GM03348 (cell line): ENCODE results near the gene DOCK9.
A peak's percentile ranks its signal among the peaks of the same experiment; 100 is the strongest.

Source experiments
- DNase-seq: peaks from one replicate; pipeline ENCODE4 v3.0.0; 2012; ENCODE audit warnings: low spot score

Gene DOCK9

DNA sequence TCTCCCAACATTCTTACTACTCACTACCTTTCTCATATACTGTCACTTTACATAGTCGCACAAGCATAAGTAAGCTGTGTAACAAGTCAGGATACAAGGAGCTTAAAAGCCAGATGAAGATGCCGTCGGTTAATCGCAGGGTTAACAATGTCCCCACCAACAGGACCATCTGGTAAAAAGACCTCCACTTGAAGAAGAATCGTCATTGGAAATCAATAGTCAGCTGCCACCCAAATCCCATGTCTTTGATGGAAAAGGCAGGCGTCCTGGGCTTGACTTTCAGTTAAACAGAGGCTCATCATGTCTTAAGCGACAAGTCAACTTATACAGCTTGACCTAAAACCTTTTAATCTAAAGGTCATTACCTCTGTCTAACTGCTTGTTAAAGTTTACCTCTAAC, 27.2 kb downstream of the DOCK9 start:
- DNase-seq: no peak

DNA sequence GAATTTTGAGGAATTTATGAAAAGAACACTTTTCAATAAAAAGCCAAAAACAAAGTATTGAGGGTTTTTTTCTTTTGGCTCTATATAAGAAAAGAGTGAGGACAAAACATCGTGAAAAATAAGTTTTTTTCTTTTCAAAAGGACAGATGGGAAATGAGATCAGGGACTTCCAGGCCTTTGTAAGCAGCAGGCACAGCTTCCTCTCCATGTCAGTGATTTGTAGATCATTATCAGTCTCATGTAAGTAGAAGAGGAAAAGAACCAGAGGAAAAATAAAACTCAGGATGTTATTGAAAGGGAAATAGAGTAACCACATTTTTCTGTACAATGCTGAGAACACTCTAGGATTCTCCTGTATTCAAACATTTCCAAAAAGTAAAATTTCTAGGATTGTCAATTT, 29.9 kb downstream of the DOCK9 start:
- no peak for DNase-seq

DNA sequence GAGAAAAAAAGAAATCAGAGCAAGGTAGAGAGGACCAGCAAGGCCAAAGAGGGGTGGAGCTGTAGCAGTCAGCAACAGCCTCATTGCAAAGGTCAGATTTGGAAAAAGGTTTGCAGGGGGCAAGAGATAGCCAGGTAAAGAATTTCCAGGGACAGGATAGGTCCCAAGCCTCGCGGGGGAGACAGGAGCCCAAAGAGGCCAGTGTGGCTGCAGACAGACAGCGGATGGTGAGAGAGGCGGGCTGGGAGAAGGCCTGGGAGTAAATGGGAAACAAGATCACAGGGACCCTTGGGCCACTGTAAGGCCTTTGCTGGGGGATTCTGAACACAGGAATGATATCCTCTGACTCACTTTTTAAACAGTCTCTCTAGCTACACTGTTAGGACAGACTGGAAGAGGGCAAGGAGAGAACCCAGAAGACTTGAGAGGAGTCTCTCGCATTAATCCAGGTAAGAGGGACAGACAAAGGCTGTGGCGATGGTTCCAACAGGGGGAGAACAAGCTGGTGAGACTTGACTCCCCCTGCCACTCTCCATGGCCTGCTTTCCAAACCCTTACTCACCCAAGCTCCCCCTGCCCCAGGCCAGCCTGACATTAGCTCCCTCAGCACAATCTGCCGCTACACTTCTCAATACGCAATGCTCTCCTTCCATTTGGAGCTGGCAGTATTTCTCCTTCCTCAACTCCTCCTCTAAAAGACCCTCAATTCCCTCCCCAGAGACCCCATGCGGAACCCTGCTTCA, 31.8 kb downstream of the DOCK9 start:
- no peak for DNase-seq

DNA sequence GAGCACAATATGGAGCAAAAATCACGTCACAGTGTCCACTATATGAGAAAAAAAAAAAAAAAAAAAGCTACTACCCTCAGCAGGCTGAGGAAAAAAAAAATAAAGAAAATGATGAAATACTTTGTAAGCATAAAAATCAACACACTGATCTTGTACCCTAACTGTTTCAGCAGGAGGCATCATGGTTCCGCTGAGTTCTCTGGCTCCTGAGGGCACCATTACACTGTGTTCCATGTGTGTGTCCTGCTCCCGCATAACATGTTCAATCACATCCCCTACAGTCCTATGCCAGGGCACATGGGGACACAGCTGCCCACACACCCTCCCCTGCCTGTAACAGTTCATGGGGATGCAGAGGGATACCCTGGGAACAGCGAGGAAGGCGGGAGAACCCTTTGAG, 33.5 kb downstream of the DOCK9 start:
- DNase-seq: no peak

DNA sequence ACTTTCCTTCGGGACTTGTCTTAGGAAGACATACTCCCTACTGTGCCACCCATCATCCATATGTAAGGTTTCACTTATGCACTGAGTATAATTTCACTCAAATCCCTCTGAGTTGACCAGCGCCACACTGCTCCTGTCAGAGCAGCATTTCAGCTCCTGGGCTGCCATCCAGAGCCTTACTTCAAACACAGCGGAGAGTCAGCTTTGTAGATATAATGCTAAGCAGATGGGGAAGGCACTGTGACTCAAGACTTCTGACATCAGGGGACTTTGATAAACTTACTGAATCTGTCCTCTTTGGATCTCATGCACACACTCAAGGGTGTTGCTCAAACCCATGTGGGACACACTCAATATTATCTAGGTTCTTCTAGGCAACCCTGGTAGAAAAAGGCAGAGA, 34.9 kb downstream of the DOCK9 start:
- DNase-seq: peak; percentile 33

DNA sequence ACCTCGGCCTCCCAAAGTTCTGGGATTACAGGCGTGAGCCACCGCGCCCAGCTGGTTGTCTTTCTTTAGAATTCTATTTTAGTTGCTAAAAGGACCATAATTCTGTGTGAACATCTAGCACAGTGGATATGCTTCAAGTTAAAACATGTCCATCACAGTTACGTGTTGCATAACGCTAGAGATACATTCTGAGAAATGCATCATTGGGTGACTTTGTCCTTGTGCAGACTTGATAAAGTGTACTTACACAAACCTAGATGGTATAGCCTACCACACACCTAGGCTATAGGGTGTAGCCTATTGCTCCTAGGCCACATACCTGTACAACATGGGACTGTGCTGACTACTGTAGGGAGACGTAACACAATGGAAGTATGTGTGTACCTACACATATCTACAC, 35.4 kb downstream of the DOCK9 start:
- no peak for DNase-seq

DNA sequence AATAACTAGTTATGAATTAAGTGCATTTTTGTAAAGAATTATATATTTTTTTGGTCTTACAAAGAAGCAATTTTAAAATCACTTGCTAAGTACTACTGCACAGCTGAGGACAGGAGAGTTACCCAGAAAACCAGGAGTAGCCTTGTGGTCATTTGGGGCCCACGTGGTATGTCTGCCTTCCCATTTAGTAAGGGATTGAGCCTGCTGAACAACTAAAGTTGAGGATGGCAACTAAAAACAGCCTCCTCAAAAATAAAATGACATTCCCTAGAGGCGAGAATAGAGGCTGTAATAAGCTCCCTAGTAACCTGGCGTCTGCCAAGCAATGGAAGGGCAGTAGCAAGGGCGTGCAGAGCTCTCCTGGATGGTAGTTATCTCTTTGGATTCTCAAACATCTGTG, 36.3 kb downstream of the DOCK9 start:
- DNase-seq: no peak

DNA sequence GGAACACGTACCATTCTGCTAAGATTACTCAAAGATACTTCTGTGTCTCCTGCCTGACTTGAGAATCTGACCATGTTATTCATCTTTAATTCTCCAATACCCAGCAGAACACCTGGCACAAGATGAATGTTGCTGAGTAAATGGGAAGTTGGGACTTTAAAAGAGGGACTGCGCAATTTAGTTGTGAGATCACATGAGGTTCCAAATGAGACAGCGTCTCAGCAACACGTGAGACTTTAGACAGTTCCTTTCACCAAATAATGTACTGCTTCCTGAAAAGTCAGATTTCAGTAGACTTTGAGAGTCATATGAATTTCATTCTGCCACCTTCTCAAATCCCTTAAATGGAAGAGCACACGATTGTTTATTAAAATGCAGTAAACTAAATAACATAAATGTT, 36.7 kb downstream of the DOCK9 start:
- no peak for DNase-seq

DNA sequence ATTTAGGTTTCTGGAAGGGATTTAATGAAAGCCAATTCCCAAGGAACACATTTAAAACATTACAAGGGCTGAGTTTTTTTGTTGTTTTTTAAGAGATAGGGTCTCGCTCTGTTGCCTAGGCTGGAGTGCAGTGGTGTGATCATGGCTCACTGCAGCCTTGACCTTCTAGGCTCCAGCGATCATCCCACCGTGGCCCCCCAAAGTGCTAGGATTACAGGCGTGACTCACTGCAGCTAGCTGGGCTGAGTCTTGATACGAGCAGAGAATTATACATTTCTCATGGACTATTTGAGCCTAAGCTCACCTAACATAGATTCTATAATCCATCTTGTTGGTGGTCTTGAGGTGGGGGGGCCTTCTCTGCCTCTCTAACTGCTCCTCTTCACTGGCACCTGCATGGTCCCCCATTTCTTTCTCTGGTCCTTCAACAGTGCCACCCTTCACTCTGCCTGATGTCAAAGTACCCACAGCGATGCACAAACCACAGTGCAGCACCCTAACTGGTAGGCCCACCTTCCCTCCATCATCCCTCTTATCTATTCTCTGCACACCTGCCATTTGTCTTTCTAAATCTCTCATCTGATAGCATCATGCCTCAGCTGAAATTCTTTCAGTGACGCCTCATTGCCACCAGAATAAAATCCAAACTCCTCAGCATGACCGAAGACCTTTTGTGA, 37.4 kb downstream of the DOCK9 start:
- DNase-seq: no peak

DNA sequence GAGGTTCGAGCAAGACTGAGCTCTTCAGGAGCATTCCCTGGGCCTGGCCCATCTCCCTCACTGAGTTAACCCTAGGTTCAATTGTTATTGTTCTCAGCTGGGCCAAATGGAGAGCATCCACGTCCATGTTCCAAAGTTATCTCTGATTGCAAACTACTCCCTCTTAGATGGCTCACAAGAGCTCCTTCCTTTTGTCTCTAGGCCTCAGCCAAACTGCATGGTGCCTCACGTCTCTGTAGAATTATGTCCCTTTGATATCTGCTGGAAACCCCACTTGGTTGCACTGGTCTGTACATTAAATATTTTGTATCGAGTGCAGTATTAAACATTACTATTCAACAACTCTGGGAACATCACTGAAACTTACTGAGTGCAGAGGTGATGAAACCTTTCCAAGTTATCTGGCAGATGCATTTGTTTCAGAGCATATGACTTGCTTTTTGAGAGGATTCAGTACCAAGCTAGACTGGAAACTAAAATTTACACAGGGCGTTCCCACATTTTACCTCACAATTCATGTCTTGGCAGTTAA, 38.1 kb downstream of the DOCK9 start:
- DNase-seq: no peak

DNA sequence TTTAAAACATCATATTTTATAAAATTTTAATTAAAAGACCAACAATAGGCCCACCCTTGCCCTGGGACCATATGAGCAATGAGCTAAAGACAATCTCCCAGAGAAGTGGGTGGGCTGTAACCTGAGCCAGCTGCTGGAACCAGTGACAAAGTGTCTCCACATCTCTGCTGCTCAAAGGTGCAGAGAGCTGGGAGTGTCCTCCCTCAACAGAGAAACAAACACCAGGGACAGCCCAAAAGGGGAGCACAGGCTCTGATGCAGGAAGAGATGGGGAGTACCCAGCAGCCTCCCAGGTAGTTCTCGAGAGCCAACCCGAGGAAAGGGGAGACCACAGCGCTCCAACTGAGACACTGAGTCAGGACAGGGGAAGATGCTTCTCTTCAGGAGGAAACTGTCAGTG, 39.1 kb downstream of the DOCK9 start:
- no peak for DNase-seq

DNA sequence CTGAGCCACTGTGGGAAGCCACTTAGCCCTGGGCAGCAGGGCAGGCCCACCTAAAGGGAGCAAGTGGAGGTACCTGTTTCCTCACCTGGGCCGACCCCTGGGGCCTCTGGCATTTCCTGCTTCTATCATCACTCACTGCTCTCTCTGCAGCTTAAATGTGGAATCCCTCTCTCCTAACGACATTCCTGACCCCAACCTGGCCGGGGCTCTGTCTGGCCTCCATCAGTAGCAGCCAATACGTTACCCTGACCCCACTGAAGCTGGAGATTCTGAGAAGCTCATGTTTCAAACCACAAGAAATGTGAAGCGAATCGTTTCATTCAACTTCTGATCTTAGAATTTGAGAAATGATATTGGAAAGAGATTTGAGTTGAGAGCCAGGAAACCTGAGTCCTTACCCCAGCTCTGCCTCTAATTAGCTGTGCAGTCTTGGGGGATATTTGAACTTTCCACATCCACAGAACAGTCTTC, 39.9 kb downstream of the DOCK9 start:
- no peak for DNase-seq

DNA sequence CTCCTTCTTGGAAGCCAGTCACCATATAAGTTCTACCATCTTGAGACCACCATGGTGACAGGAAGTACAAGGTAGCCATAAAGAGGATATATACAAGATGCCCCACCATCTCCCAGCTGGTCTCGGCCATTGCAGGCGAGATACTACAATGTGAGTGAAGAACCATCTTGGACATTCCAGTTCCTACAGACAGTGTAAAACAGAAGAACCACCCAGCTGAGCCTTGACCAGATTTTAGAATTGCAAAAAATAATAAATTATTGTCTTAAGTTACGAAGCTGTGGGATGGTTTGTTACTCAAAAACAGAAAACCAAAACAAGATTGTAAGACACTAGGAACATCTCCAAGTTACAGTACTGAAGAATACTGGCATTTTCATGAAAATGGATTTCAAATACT, 43.6 kb downstream of the DOCK9 start:
- DNase-seq: no peak

DNA sequence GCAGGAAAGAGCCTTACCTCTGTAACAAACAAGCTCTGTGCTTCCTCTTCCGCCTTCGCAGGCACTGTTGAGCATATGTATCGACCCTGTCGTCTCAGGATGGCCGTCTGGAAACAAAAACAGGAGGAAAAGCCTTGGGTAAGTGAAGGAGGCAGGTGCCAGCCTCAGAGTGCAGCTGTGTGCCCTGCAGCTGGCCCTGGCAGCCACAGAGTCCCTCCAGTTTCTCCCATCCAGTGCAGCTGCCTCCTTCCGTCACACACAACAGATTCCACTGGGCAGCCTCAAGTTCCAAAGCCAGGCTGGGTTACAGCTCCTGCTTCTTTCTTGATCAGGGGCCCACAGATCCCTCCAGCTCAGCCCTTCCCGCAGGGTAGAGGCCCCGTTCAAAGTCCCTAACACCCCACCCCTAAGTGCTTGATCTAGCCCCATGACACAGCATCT, 47.7 kb downstream of the DOCK9 start:
- no peak for DNase-seq

DNA sequence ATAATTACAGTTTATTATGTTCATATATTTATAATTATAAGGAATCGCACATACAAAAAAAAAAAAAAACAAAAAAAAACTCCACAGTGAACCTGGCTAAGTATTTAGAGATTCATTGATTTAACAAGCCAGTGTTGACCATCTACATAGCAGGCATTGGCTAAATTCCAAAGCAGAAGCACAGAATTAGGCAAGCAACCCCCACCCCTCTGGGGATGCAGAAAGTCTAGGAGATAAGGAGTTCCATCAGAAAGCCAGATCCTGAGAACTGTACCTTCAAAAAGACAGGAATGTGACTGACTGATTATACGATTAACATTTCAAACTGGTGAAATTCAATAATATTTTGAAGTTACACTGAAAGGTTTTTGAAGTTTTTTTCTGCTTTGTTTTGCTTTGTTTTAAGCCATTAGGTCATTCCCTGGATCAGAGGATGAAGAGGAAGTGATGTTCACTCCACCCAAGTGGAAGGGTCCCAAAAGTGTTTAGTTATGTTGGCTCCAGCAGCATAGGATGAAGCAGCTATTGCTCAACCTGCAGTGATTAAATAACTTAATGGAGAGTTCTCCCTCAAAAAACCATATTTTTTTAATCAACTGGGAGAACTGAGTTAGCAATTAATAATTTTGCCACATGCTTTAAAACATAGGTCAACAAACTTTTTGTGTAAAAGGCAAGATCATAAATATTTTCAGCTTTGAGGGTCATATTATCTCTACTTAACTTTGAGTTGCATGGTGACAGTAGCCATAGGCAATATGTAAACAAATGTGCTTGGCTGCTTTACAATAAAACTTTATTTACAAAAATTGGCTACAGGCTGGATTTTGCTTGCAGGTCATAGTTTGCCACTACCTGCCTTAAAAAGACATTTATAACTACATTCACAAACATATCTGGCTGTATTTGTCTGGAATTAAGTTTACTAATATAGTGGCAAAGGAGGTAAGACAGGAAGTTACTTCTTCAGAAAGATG, 49.6 kb downstream of the DOCK9 start:
- peak; percentile 81 for DNase-seq

DNA sequence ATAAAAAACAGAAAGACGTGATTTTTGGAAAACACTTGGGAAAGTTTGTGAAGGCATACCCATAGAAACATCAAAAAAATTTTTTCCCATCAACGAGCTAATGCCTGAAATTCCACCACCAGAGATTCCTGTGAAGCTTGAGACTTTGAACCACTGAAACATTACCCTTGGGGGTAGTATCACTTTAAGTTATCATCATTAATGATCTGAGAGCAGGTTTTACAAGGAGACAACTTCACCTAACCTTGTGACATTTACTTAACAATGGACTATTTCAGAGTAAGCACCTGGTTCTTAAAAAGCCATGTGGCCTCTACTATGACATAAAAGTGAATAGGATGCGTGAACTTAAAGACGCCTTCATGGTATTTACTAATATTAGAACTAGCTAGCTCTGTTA, 51.9 kb downstream of the DOCK9 start:
- DNase-seq: no peak

DNA sequence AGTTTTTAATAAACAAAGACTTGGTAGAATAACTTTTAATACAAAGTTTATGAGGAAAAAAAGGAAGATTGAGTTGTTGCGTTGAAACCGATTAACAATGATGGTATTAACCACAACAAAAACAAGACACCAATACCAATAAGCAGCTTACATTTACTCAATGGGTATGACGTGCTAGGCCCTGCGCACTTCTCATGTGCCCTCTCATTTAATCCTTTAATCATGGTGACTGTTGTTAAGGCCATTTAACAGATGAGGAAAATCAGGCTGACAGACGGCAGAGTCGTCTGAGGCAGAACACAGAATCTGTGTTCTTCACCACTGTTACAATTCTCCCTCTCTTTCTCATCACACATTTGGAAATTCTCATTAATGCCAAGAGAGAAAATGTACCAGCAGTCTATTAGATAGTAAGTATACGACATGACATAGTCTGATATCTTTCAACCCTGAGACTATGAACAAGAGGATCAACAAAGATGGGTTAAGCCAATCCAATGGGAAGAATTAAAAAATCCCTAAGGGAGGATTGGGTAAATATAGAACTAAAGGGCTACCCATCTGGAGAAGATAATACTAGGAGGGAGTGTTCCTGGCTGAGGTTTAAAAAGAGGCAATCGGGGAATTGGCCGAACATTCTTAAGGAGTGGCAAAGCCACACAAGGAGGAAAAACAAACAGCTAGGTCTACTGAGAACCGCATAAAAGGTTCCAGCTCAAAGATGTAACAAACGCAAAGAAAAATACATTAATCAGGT, 54.0 kb downstream of the DOCK9 start:
- DNase-seq: no peak

DNA sequence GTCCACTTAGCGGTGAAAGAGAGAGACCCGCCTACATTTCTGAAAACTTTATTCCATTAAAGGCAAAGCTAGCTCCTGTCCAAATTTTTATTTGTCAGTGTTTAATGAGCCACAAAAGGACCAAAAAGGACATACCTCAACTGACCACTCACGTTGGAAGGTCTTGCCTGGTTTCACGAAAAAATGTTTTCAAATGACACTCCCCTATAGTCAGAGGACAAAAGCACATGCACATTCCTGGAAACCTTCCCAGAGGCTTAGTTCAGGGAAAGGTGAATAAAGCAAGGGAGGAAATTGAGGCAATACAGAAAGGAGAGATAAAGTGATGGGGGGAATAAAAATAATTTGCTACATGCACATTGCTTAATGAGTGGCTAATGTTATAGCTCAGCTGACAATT, 55.6 kb downstream of the DOCK9 start:
- no peak for DNase-seq

DNA sequence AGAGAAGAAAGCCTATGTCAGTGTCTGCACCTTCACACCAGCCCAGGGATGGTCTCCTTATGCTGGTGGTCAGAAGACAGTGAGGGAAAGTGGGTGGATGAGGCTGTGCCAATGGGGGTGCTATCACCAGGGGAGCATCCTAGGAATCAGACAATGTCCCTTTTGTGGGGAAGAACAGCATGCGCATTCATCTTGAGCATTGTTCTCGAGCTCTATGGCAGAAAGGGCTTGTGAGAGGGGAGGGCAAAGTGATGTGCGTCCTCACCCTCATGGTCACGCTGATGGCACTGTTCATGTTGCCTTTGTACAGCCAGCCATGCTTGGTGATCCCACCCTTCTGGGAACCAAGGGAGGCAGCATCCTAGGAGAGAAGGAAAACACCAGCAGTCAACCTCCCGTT, 56.1 kb downstream of the DOCK9 start:
- DNase-seq: no peak

DNA sequence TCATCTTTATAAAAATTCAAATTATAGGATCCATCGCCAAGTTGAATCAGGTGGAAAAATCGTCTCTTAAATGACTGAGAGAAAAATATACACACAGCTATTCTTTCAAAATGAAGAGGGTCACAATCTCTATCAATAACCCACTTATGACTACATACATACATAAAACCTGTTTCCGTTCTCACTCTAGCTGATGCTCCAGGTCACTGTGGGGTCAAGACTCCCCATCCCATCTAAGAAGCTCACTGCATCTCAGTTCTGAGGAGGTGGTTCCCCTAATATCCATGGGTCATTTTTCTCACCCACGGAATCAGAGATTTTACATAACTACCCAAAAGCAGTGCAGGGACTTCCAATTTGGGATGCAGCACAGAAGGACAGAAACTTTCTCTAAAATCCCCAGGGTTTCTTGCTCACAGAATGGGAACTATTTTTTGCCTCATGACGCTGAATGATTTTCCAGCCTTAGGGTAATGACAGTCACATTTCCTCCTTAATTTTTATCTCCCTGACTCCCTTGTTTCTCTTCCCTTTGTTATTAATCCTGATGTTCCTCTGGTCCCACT, 56.8 kb downstream of the DOCK9 start:
- no peak for DNase-seq

DNA sequence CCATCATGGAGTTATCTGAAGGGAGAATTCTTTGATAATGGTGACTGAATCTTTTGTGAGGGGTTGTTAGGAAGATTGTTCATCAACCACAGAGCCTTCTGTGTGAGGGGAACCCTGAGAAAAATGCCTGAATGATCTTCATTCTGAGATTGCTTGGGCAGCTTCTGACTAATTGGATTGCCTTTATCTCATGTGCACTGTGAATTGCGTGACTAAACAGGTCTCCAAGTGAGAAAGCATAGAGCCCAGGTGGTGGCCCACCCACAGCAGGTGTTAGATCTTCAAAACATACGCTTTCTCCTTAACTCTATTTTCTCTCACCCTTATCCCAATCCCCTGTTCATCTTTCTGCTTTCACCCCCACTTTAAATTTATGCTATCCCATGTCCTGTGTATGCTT, 58.3 kb downstream of the DOCK9 start:
- DNase-seq: no peak
